Thymus (tissue), 11 donors: ENCODE measurements around the gene GAS1. TPM values are rescaled to one million over a fixed set of nuclear protein-coding genes. Genes with fewer than 3 reads are reported as not detected.

ENCODE experiments used
- DNase-seq, 9 donors: peaks; one replicate each; pipeline ENCODE4 v3.0.0-alpha.2; 2013; ENCODE audit warnings: low spot score in 9 of 9, low read depth in 6 of 9, missing footprints in 1 of 9
- H3K27ac ChIP-seq, 2 donors: one replicate each; pipeline ENCODE4 v1.5.1; 2013; ENCODE audit warnings: control low read depth in 1 of 2, low read depth in 1 of 2, low read length in 1 of 2, mild to moderate bottlenecking in 1 of 2, moderate library complexity in 1 of 2
- H3K27me3 ChIP-seq, 2 donors: one replicate each; pipeline ENCODE4 v1.5.1; 2013; ENCODE audit warnings: low read length in 1 of 2; ENCODE audit not compliant: control insufficient read depth in 2 of 2, insufficient read depth in 1 of 2
- H3K36me3 ChIP-seq, 2 donors: one replicate each; pipeline ENCODE4 v1.5.1; 2013; ENCODE audit warnings: low read length in 1 of 2, mild to moderate bottlenecking in 1 of 2, moderate library complexity in 1 of 2; ENCODE audit not compliant: control insufficient read depth in 2 of 2, insufficient read depth in 2 of 2
- H3K4me1 ChIP-seq, 2 donors: one replicate each; pipeline ENCODE4 v1.5.1; 2013; ENCODE audit warnings: low read length in 2 of 2; ENCODE audit not compliant: control insufficient read depth in 2 of 2, insufficient read depth in 2 of 2
- H3K4me3 ChIP-seq, 2 donors: one replicate each; pipeline ENCODE4 v1.5.1; 2013; ENCODE audit warnings: low read length in 2 of 2, control low read depth in 1 of 2, mild to moderate bottlenecking in 1 of 2
- H3K9me3 ChIP-seq, 2 donors: one replicate each; pipeline ENCODE4 v1.5.1; 2013; ENCODE audit warnings: low read length in 1 of 2, mild to moderate bottlenecking in 1 of 2; ENCODE audit not compliant: control insufficient read depth in 2 of 2, insufficient read depth in 1 of 2
- whole genome bisulfite sequencing: extraction: QIAGEN DNeasy Blood & Tissue Kit; methylation state at CpG from one replicate; pipeline ENCODE4 v1.1.7; 2013; 5-methylcytosine and 5-hydroxymethylcytosine counted together
- polyA plus RNA-seq: library from polyadenylated mRNA; stranded (reverse); fragments of 200-250 nt; gene quantifications from one replicate; pipeline ENCODE4 v1.2.3, GENCODE V29; 2013
- total RNA-seq: library from RNA; stranded (reverse); fragments of 120-200 nt; gene quantifications from one replicate; pipeline ENCODE4 v1.2.4, GENCODE V29; 2013
- donor health status: healthy.

GAS1 gene
- total and polyA plus RNA-seq, 2 donors, result 9.1 to 64.3 TPM

DNA sequence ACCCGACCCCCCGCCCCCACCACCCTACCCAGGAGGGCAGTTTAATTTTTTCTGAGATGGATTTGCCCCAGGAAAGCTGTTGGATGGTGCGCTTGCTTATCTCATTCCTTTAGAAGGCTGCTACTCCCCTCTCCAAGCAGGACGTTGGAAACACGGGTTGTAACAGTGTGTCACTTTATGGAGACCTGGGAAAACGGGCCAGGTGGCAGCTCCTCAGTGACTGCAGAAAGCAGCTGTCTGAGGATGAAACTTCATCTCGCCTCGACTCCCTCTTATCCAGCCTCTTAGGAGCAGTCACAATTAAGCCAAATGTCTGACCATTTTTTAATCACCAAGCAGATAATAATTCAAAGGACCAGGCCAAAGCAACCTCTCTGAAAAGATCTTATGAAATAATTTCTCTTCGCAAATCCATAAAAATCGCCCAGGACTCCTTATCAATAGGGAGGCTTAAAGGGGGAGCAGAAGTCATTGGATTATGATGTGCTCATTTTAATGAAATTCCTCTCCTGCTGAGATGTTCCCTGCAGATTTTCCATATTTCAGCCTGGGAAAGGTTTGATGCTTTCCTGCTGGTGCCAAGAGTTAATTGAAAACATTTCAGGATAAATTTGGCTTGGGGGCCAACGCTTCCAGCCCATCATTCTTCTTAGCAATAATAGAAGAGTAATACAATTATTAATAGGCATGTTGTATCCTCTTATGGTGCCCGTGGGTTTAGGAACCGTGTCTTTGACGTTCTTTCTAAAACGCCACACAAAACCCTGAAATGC is 26.0 kb downstream of the GAS1 start:
- 83% methylated on average over 15 of the region's 15 CpGs for WGBS

DNA sequence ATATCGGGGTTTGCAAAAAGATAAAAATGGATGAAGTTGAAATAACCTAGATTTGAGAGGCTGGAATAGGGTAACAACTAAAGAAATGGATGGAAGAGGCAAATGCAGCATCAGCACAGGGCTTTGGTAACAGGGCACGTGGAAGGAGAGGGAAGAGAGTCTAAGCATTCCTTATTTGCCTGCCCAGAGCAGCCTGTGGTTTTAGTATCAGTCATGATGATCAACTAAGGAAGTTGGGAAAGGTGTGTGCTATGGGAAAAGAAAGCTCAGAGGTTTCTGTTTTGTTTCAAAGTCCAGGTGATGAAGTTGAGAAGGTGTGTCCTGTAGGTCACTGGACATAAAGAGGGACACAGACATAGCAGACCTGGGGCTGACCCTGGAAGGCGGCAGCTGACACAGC is 28.8 kb downstream of the GAS1 start:
- Histone ChIP-seq H3K4me1 (no peaks in the 10 kb centered on the region), H3K27ac (no peak overlapping the region), H3K27me3 (peaks cover 0 to 2% of the 10 kb centered on the region in 2 donors), H3K36me3 (no peaks in the 10 kb centered on the region), H3K9me3 (no peaks in the 10 kb centered on the region), H3K4me3 (no peak overlapping the region)
- whole genome bisulfite sequencing, result 76% methylated on average over 3 of the region's 3 CpGs
- no peak for DNase-seq

More for the DNA sequence above, 26.0 kb downstream of the GAS1 start:
- no peak overlapping the region for H3K27ac ChIP-seq
- H3K27me3 ChIP-seq, result no peaks in the 10 kb centered on the region
- DNase-seq, result no peak
- H3K9me3 ChIP-seq, result no peaks in the 10 kb centered on the region
- H3K4me3 ChIP-seq, result no peak overlapping the region
- no peaks in the 10 kb centered on the region for H3K4me1 ChIP-seq
- no peaks in the 10 kb centered on the region for H3K36me3 ChIP-seq

DNA sequence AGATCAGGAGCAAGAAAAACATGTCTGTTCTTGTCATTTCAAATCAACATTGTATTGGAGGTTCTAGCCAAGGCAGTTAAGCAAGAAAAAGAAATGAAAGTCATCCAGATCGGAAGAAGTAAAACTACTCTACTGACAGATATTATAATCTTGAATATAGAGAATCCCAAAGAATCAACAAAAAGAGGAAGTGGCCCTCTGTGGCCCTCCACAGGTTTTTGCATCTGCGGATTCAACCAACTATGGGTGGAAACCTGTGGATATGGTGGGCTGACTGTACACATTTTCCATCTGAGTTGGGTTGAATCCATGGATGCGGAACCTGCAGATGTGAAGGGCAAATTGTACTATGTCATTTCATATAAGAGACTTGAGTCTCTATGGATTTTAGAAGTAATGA is 35.1 kb downstream of the GAS1 start:
- H3K36me3 ChIP-seq, result no peaks in the 10 kb centered on the region
- no peak overlapping the region for H3K4me3 ChIP-seq
- no peaks in the 10 kb centered on the region for H3K4me1 ChIP-seq
- no peak for DNase-seq
- peaks cover 0 to 2% of the 10 kb centered on the region in 2 donors for H3K27me3 ChIP-seq
- H3K9me3 ChIP-seq, result no peaks in the 10 kb centered on the region
- WGBS, result 96% methylated on average over 3 of the region's 3 CpGs
- no peak overlapping the region for H3K27ac ChIP-seq

DNA sequence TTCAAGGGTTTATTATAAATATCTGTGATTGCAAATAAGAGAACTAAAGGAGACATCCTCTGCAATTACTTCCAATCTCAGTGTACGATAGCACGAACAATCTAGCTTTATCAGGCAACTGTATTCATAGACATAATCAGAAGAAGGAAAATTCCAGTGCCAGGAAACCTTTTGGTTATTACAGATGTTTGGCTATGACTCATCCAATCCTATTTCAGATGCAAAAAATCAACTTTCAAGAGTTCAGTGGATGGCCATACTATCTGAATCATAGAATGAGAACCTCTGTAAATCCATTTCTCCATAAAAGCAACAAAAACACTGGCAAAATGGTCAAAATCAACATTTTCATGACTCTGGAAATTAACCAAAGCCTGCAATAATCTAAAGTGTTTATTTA is 37.9 kb downstream of the GAS1 start:
- Histone ChIP-seq H3K4me3 (no peak overlapping the region), H3K4me1 (no peaks in the 10 kb centered on the region), H3K27ac (no peak overlapping the region), H3K36me3 (no peaks in the 10 kb centered on the region), H3K9me3 (no peaks in the 10 kb centered on the region), H3K27me3 (peaks cover 0 to 5% of the 10 kb centered on the region in 2 donors)
- WGBS, result 96% methylated on average over 2 of the region's 2 CpGs
- no peak for DNase-seq

DNA sequence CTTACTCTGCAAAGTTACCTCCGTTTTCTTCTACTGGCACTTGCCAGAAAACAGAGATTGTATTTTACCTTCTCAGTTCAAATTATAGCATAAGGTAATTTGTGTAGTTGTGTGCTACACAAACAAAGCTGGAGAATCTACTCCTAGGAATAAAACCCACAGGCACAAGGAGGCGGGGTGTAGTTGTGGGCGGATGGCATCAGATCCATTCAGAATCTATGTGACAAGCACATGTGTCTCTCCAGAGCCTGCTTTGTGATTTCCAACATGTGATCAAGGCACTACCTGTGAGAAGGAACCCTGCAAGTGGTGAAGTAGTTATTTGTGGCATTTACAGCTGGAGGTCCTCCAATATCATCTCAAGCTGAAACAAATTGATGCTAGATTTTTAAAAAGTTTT is 39.0 kb downstream of the GAS1 start:
- H3K27me3 ChIP-seq, result peaks cover 0 to 11% of the 10 kb centered on the region in 2 donors
- no peaks in the 10 kb centered on the region for H3K9me3 ChIP-seq
- no peaks in the 10 kb centered on the region for H3K36me3 ChIP-seq
- H3K4me3 ChIP-seq, result no peak overlapping the region
- no peak for DNase-seq
- no peak overlapping the region for H3K27ac ChIP-seq
- WGBS, result 97% methylated on average over 3 of the region's 3 CpGs
- H3K4me1 ChIP-seq, result no peaks in the 10 kb centered on the region

DNA sequence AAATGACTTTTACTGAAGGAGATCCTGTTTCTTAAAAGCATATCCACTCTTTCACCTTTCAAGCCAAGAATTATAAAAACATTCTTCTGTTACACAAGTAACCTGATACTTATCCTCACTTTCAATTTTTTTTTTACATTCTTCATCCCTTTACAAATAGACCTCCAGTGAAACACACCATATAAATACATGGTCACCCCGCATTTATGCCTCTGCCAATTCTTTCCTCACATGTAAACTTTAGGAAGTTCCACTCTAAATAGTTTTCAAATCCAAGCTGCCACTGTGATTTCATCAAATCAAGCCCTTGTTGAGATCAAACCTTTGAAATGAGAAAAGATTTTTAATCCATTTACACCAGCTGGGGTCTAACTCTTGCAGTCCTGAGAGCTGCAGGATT is 40.0 kb downstream of the GAS1 start:
- Histone ChIP-seq H3K36me3 (no peaks in the 10 kb centered on the region), H3K4me3 (no peak overlapping the region), H3K9me3 (no peaks in the 10 kb centered on the region), H3K27ac (no peak overlapping the region), H3K4me1 (no peaks in the 10 kb centered on the region), H3K27me3 (peaks cover 3 to 20% of the 10 kb centered on the region in 2 donors)
- no peak for DNase-seq
- WGBS, result 95% methylated on average over 1 of the region's 1 CpG

DNA sequence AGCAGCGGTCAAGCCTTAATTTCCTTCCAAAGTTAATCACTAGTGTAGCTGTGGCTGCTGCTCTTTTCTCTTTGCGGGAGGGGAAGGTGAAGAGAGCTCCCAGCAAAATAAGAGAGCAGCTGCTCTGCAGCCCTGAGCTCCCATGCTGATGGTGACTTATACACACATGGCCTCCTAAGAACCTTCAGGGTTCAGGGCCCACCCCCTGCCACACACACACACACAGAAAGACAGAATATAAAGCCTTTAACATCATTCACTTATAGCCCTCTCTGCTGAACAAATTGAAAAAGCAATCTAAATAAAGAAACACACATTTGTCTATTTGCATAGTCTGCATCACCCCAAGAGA is 43.6 kb downstream of the GAS1 start:
- H3K4me3 ChIP-seq, result no peak overlapping the region
- H3K9me3 ChIP-seq, result no peaks in the 10 kb centered on the region
- 74% methylated on average over 2 of the region's 2 CpGs for WGBS
- no peaks in the 10 kb centered on the region for H3K4me1 ChIP-seq
- no peak overlapping the region for H3K27ac ChIP-seq
- DNase-seq, result no peak
- peaks cover 3 to 30% of the 10 kb centered on the region in 2 donors for H3K27me3 ChIP-seq
- no peaks in the 10 kb centered on the region for H3K36me3 ChIP-seq

DNA sequence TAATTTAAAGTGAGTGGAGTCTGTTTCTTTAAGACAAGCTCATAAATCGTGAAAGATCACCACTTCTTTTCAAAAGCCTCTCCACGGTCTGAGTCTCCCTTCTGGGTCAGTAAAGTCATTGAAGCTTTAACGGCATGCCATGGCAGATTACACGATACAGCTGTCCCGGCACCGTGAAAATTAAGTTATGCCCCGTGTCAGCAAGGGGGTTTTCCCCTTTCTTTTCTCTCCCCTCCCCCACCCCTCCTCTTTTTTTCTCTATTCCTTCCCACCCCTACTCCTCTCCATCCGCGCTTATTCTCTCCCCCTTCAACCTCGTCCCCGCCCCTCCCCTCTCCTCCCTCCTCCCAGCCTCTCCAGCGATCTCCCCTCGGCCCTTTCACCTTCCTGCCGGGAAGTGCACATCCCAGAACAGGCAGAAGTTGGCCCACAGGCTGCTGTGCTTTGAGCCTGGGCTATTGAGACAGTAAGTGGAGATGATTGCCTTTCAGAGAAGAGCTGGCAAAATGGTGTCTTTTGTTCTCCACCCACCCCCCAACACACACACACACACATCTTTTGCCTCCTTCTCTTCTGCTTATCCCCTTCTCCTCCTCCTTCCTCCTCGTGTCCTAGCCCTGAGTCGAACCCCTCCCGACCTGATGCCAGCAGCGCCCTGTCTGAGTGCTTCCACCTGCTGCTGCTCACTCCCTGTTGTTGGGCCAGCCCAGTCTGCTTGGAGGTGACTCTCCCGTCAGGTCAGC is 44.1 kb downstream of the GAS1 start:
- Histone ChIP-seq H3K4me1 (no peaks in the 10 kb centered on the region), H3K9me3 (no peaks in the 10 kb centered on the region), H3K36me3 (no peaks in the 10 kb centered on the region), H3K27me3 (peaks cover 3 to 30% of the 10 kb centered on the region in 2 donors), H3K4me3 (no peak overlapping the region), H3K27ac (no peak overlapping the region)
- 16% methylated on average over 19 of the region's 19 CpGs for WGBS
- DNase-seq, result no peak

DNA sequence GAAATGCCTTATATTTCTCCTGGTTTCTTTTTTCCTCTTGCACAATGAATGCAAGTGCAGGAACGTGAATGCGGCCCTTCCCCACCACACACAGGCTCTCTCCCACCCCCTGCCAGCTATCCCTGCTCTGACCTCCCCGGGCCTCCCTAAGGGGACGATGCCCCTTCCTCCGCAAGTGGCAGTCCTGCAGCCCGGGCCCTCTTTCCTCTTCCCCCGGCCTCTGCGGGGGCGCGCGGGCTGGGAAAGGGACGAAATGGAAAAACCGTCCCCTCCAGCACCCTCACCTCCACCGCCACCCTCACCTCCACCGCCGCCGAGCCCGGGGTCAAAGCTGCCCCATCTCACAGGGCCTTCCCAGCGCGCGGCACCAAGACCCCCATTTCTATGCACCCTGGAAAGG is 44.7 kb downstream of the GAS1 start:
- H3K4me3 ChIP-seq, result no peak overlapping the region
- H3K36me3 ChIP-seq, result no peaks in the 10 kb centered on the region
- H3K4me1 ChIP-seq, result no peaks in the 10 kb centered on the region
- H3K27ac ChIP-seq, result no peak overlapping the region
- 4% methylated on average over 21 of the region's 21 CpGs for WGBS
- no peak for DNase-seq
- peaks cover 3 to 30% of the 10 kb centered on the region in 2 donors for H3K27me3 ChIP-seq
- no peaks in the 10 kb centered on the region for H3K9me3 ChIP-seq
